GM23338 (cell line): ENCODE measurements around the gene STEAP2. TPM values are rescaled to one million over a fixed set of nuclear protein-coding genes. Genes with fewer than 3 reads are reported as not detected.

Experiments used
- ATAC-seq: fragments of 200-7000 bp; cut with Tn5 transposase; 3 replicates; pipeline ENCODE4 v1.9.1; 2020
- DNase-seq: peaks from one replicate; pipeline ENCODE4 v3.0.0-alpha.2; 2015; ENCODE audit warnings: low spot score
- H2AFZ ChIP-seq: fragments of 200-600 bp; sonication (generic); 2 replicates; pipeline ENCODE4 v1.8.0; 2016; ENCODE audit warnings: antibody characterized with exemption, mild to moderate bottlenecking, moderate library complexity
- H3F3A ChIP-seq: fragments of 200-600 bp; sonication (generic); replicated peaks from 2 replicates; pipeline ENCODE4 v1.8.0; 2017; ENCODE audit warnings: antibody characterized with exemption, mixed run types, low read depth
- H3K27ac ChIP-seq: fragments of 200-600 bp; sonication (generic); 2 replicates; pipeline ENCODE4 v1.6.1; 2016; ENCODE audit warnings: low read depth
- H3K27me3 ChIP-seq: fragments of 200-600 bp; sonication (generic); 2 replicates; pipeline ENCODE4 v1.8.0; 2016; ENCODE audit warnings: mild to moderate bottlenecking, mixed run types, moderate library complexity; ENCODE audit not compliant: insufficient read depth
- H3K36me3 ChIP-seq: fragments of 200-600 bp; sonication (generic); 2 replicates; pipeline ENCODE4 v1.8.0; 2016; ENCODE audit warnings: mild to moderate bottlenecking; ENCODE audit not compliant: insufficient read depth
- H3K4me1 ChIP-seq: fragments of 200-600 bp; sonication (generic); 2 replicates; pipeline ENCODE4 v1.8.0; 2016; ENCODE audit warnings: mild to moderate bottlenecking, moderate library complexity; ENCODE audit not compliant: insufficient read depth
- H3K4me2 ChIP-seq: fragments of 200-600 bp; sonication (generic); 2 replicates; pipeline ENCODE4 v1.7.1; 2017; ENCODE audit warnings: mixed run types
- H3K4me3 ChIP-seq: fragments of 200-600 bp; sonication (generic); 2 replicates; pipeline ENCODE4 v1.6.1; 2016; ENCODE audit warnings: mixed run types
- H3K79me2 ChIP-seq: fragments of 200-600 bp; sonication (generic); replicated peaks from 2 replicates; pipeline ENCODE4 v1.8.0; 2017; ENCODE audit warnings: mild to moderate bottlenecking; ENCODE audit not compliant: insufficient read depth
- H3K9me2 ChIP-seq: fragments of 200-600 bp; sonication (generic); 2 replicates; pipeline ENCODE4 v1.8.0; 2017; ENCODE audit not compliant: insufficient read depth
- H4K20me1 ChIP-seq: fragments of 200-600 bp; sonication (generic); replicated peaks from 2 replicates; pipeline ENCODE4 v1.8.0; 2017; ENCODE audit warnings: mild to moderate bottlenecking; ENCODE audit not compliant: insufficient read depth
- H3K27ac Mint-ChIP-seq: 2 replicates; pipeline ENCODE4 v1.8.0; 2020; ENCODE audit warnings: inconsistent platforms, mild to moderate bottlenecking, moderate library complexity, mixed read lengths
- H3K27me3 Mint-ChIP-seq: 3 replicates; pipeline ENCODE4 v1.8.0; 2022; ENCODE audit warnings: low read depth, mild to moderate bottlenecking, moderate library complexity, mixed read lengths, inconsistent platforms; ENCODE audit not compliant: insufficient read depth, poor library complexity
- H3K36me3 Mint-ChIP-seq: 3 replicates; pipeline ENCODE4 v1.8.0; 2021; ENCODE audit warnings: low read depth, mild to moderate bottlenecking, inconsistent platforms, moderate library complexity, mixed read lengths
- H3K4me1 Mint-ChIP-seq: 3 replicates; pipeline ENCODE4 v1.8.0; 2020; ENCODE audit warnings: mild to moderate bottlenecking, inconsistent platforms, mixed read lengths
- H3K4me3 Mint-ChIP-seq: 3 replicates; pipeline ENCODE4 v1.8.0; 2021; ENCODE audit warnings: moderate library complexity, mild to moderate bottlenecking, inconsistent platforms, mixed read lengths
- H3K9me3 Mint-ChIP-seq: 3 replicates; pipeline ENCODE4 v1.8.0; 2020; ENCODE audit warnings: moderate library complexity, mild to moderate bottlenecking, inconsistent platforms, mixed read lengths
- CREB1 ChIP-seq: fragments of 250-450 bp; sonication (Bioruptor Pico); IDR thresholded peaks from 2 replicates; pipeline ENCODE4 v1.5.0; 2020; ENCODE audit warnings: low read depth, mild to moderate bottlenecking, moderate library complexity
- JUNB ChIP-seq: IDR thresholded peaks from one replicate; pipeline ENCODE4 v1.6.1; 2016; ENCODE audit warnings: antibody characterized with exemption; ENCODE audit not compliant: unreplicated experiment
- NANOG ChIP-seq: IDR thresholded peaks from 2 replicates; pipeline ENCODE4 v1.6.1; 2016; ENCODE audit warnings: antibody characterized with exemption, borderline replicate concordance
- POLR2AphosphoS5 ChIP-seq: IDR thresholded peaks from 2 replicates; pipeline ENCODE4 v1.6.1; 2016; ENCODE audit warnings: antibody characterized with exemption, low read depth
- STAT1 ChIP-seq: IDR thresholded peaks from one replicate; pipeline ENCODE4 v1.6.1; 2016; ENCODE audit warnings: antibody characterized with exemption; ENCODE audit not compliant: unreplicated experiment
- ZNF114 ChIP-seq: fragments of 250-450 bp; sonication (Bioruptor Pico); IDR thresholded peaks from 2 replicates; pipeline ENCODE4 v1.5.0; 2020; ENCODE audit warnings: mild to moderate bottlenecking, moderate library complexity
- polyA plus RNA-seq: library from polyadenylated mRNA; unstranded; fragments of >200 nt; fragmentation: Nextera tagmentation; extraction: Ambion mirVana; gene quantifications from 2 replicates; pipeline ENCODE4 v1.2.1, GENCODE V29; 2016
- total RNA-seq: library from RNA; depleted of rRNA; stranded (reverse); fragments of >200 nt; shearing (Covaris generic); gene quantifications from 2 replicates; pipeline ENCODE4 v1.2.3, GENCODE V29; 2014
- TF ChIP-seq, protein P1 (sequence below): IDR thresholded peaks from one replicate; pipeline ENCODE4 v1.6.1; 2018; ENCODE audit warnings: antibody characterized with exemption; ENCODE audit not compliant: unreplicated experiment
- TF ChIP-seq, protein P2 (sequence below): IDR thresholded peaks from 2 replicates; pipeline ENCODE4 v1.6.1; 2016; ENCODE audit warnings: antibody characterized with exemption

STEAP2 gene
- total and polyA plus RNA-seq, 2 experiments from 2014 or later, result 13.1 to 22.0 TPM

DNA sequence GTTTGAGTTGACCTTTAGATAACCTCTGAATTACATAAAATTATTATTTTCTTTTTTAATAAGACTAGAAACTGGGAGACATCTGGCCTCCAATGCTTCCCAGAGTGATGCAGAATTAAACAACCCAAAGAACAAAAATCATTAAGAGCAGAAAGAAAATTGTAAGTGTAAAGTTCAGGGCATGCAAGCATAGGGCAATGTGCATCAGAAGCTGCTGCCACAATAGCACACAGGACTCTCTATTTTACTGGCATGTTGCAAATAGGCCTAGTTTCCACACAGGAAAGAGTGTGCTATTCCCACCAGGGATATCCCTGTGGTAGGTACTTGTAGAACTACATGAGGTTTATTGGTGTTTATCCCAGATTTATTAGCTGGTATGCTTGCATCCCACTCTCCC lies 20.5 kb upstream of the STEAP2 start:
- Histone ChIP-seq H3K4me2 (no peak overlapping the region), H3K79me2 (no peaks in the 10 kb centered on the region), H3K9me2 (no peaks in the 10 kb centered on the region), H3K36me3 (peaks cover 17% of the 10 kb centered on the region), H3K27me3 (no peaks in the 10 kb centered on the region), H2AFZ (no peak overlapping the region), H3K4me3 (no peak overlapping the region), H3F3A (no peaks in the 10 kb centered on the region), H4K20me1 (no peaks in the 10 kb centered on the region), H3K27ac (no peak overlapping the region), H3K4me1 (no peaks in the 10 kb centered on the region)
- DNase-seq (no peak), ATAC-seq (no peak)
- H3K4me1 Mint-ChIP-seq, result no peaks in the 10 kb centered on the region
- peaks cover 2% of the 10 kb centered on the region for H3K27me3 Mint-ChIP-seq
- H3K4me3 Mint-ChIP-seq, result no peak overlapping the region
- peaks cover 52% of the 10 kb centered on the region for H3K9me3 Mint-ChIP-seq
- TF ChIP-seq, protein P1, sequence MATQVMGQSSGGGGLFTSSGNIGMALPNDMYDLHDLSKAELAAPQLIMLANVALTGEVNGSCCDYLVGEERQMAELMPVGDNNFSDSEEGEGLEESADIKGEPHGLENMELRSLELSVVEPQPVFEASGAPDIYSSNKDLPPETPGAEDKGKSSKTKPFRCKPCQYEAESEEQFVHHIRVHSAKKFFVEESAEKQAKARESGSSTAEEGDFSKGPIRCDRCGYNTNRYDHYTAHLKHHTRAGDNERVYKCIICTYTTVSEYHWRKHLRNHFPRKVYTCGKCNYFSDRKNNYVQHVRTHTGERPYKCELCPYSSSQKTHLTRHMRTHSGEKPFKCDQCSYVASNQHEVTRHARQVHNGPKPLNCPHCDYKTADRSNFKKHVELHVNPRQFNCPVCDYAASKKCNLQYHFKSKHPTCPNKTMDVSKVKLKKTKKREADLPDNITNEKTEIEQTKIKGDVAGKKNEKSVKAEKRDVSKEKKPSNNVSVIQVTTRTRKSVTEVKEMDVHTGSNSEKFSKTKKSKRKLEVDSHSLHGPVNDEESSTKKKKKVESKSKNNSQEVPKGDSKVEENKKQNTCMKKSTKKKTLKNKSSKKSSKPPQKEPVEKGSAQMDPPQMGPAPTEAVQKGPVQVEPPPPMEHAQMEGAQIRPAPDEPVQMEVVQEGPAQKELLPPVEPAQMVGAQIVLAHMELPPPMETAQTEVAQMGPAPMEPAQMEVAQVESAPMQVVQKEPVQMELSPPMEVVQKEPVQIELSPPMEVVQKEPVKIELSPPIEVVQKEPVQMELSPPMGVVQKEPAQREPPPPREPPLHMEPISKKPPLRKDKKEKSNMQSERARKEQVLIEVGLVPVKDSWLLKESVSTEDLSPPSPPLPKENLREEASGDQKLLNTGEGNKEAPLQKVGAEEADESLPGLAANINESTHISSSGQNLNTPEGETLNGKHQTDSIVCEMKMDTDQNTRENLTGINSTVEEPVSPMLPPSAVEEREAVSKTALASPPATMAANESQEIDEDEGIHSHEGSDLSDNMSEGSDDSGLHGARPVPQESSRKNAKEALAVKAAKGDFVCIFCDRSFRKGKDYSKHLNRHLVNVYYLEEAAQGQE, result no peak
- TF ChIP-seq, protein P2, sequence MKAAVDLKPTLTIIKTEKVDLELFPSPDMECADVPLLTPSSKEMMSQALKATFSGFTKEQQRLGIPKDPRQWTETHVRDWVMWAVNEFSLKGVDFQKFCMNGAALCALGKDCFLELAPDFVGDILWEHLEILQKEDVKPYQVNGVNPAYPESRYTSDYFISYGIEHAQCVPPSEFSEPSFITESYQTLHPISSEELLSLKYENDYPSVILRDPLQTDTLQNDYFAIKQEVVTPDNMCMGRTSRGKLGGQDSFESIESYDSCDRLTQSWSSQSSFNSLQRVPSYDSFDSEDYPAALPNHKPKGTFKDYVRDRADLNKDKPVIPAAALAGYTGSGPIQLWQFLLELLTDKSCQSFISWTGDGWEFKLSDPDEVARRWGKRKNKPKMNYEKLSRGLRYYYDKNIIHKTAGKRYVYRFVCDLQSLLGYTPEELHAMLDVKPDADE, result no peak
- no peak for TF ChIP-seq NANOG
- TF ChIP-seq CREB1 (CRISPR knock-in tag), result no peak
- no peak for TF ChIP-seq JUNB
- TF ChIP-seq STAT1, result no peak
- TF ChIP-seq POLR2AphosphoS5, result no peak
- no peak for TF ChIP-seq ZNF114 (CRISPR knock-in tag)
- no peak overlapping the region for H3K27ac Mint-ChIP-seq
- peaks cover 26% of the 10 kb centered on the region; the same call in 2 of the 3 replicates for H3K36me3 Mint-ChIP-seq

DNA sequence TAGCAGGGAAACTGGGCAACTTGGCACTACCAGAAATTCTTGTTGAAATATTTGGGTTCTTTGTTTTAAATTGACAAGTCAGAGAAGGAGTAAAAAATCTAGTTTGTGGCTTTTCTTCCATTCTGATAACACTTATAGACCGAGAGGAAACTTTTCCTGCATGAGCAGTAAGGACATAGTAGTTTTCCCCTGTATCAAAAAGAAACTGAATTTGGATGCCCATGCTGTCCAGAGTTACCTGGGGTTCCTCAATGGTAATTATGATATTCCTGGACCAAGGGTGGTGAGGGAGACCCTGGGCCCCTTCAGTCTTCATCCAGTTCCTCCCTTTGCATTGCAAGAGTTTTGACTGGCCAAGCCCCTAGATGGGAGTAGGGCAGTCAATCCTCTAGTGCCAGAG lies 19.9 kb upstream of the STEAP2 start:
- Histone ChIP-seq H4K20me1 (no peaks in the 10 kb centered on the region), H3K9me2 (no peaks in the 10 kb centered on the region), H3K36me3 (peaks cover 17% of the 10 kb centered on the region), H3F3A (no peaks in the 10 kb centered on the region), H2AFZ (no peak overlapping the region), H3K79me2 (no peaks in the 10 kb centered on the region), H3K4me3 (no peak overlapping the region), H3K27ac (no peak overlapping the region), H3K27me3 (no peaks in the 10 kb centered on the region), H3K4me2 (no peak overlapping the region), H3K4me1 (no peaks in the 10 kb centered on the region)
- Mint-ChIP-seq H3K27ac (no peak overlapping the region), H3K4me1 (no peaks in the 10 kb centered on the region), H3K9me3 (peaks cover 49% of the 10 kb centered on the region), H3K36me3 (peaks cover 26% of the 10 kb centered on the region; the same call in 2 of the 3 replicates), H3K4me3 (no peak overlapping the region), H3K27me3 (peaks cover 2% of the 10 kb centered on the region)
- DNase-seq, result peak; percentile 12
- no peak for ATAC-seq
- no peak for TF ChIP-seq NANOG
- no peak for TF ChIP-seq ZNF114 (CRISPR knock-in tag)
- TF ChIP-seq, protein P1, result no peak
